Measurements from ENCODE around the gene PRIMA1.

DNA sequence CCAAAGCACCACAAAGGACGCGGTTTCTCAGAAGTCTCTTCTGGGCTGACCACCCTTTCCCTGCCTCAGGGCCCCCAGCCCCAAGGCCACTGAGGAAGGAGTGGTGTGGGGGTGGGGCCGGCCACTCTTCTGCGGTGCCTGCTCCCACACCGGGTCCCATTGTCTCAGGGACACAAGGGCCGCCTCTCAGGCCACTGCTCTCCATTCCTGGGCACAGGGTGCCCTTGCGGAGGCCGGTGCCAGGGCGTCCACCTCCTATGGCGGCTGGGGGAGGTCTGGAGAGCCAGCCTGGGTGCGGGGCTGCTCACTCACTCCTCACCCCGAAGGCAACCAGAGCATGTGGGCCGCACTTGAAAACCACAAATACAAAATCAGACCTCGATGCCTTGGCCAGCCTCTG is 44.1 kb downstream of the PRIMA1 start:
- TF ChIP-seq, protein P1, sequence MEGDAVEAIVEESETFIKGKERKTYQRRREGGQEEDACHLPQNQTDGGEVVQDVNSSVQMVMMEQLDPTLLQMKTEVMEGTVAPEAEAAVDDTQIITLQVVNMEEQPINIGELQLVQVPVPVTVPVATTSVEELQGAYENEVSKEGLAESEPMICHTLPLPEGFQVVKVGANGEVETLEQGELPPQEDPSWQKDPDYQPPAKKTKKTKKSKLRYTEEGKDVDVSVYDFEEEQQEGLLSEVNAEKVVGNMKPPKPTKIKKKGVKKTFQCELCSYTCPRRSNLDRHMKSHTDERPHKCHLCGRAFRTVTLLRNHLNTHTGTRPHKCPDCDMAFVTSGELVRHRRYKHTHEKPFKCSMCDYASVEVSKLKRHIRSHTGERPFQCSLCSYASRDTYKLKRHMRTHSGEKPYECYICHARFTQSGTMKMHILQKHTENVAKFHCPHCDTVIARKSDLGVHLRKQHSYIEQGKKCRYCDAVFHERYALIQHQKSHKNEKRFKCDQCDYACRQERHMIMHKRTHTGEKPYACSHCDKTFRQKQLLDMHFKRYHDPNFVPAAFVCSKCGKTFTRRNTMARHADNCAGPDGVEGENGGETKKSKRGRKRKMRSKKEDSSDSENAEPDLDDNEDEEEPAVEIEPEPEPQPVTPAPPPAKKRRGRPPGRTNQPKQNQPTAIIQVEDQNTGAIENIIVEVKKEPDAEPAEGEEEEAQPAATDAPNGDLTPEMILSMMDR (IDR thresholded peaks at IDR 0.05) = no peak
- TF ChIP-seq POLR2A (IDR thresholded peaks at IDR 0.05) = no peak

All from testis (tissue), 2 donors.